IPS-18a (cell line): Measurements from ENCODE around the gene KCNJ6.

Experiments used
- H3K27ac ChIP-seq: one replicate; pipeline ENCODE4 v1.5.1; 2013; ENCODE audit warnings: low read length
- H3K27me3 ChIP-seq: one replicate; pipeline ENCODE4 v1.6.1; 2013; ENCODE audit warnings: mild to moderate bottlenecking, low read length; ENCODE audit not compliant: control insufficient read depth, insufficient read depth
- H3K36me3 ChIP-seq: one replicate; pipeline ENCODE4 v1.6.1; 2013; ENCODE audit warnings: low read depth, low read length; ENCODE audit not compliant: control insufficient read depth
- H3K4me1 ChIP-seq: one replicate; pipeline ENCODE4 v1.6.1; 2013; ENCODE audit warnings: low read depth, low read length; ENCODE audit not compliant: control insufficient read depth
- H3K4me3 ChIP-seq: one replicate; pipeline ENCODE4 v1.5.1; 2013; ENCODE audit warnings: low read length
- H3K9ac ChIP-seq: one replicate; pipeline ENCODE4 v1.6.1; 2013; ENCODE audit warnings: mild to moderate bottlenecking, low read length, moderate library complexity
- H3K9me3 ChIP-seq: one replicate; pipeline ENCODE4 v1.6.1; 2013; ENCODE audit warnings: low read depth, low read length; ENCODE audit not compliant: control insufficient read depth

The KCNJ6 gene

GRCh38 chr21:37862536-37862935 is 53.7 kb downstream of the KCNJ6 start:
- Histone ChIP-seq H3K9ac (no peak overlapping the region), H3K4me1 (no peaks in the 10 kb centered on the region), H3K27ac (no peak overlapping the region), H3K36me3 (no peaks in the 10 kb centered on the region), H3K4me3 (no peak overlapping the region), H3K9me3 (no peaks in the 10 kb centered on the region), H3K27me3 (no peaks in the 10 kb centered on the region)

- Histone ChIP-seq H3K4me3 (no peak overlapping the region), H3K9me3 (no peaks in the 10 kb centered on the region), H3K4me1 (no peaks in the 10 kb centered on the region), H3K36me3 (no peaks in the 10 kb centered on the region), H3K27ac (no peak overlapping the region), H3K27me3 (no peaks in the 10 kb centered on the region), H3K9ac (no peak overlapping the region)
Observed at GRCh38 chr21:37861561-37861960, 54.7 kb downstream of the KCNJ6 start.

- H3K9me3 ChIP-seq = no peaks in the 10 kb centered on the region
- no peak overlapping the region for H3K9ac ChIP-seq
- no peak overlapping the region for H3K4me3 ChIP-seq
- no peaks in the 10 kb centered on the region for H3K36me3 ChIP-seq
- no peak overlapping the region for H3K27ac ChIP-seq
- no peaks in the 10 kb centered on the region for H3K4me1 ChIP-seq
- no peaks in the 10 kb centered on the region for H3K27me3 ChIP-seq
Observed at GRCh38 chr21:37860416-37860815, 55.8 kb downstream of the KCNJ6 start.

GRCh38 chr21:37855647-37856625 is 60.3 kb downstream of the KCNJ6 start:
- Histone ChIP-seq H3K36me3 (no peaks in the 10 kb centered on the region), H3K4me3 (no peak overlapping the region), H3K27ac (no peak overlapping the region)

GRCh38 chr21:37855271-37855646 is 61.0 kb downstream of the KCNJ6 start:
- H3K4me3 ChIP-seq = no peak overlapping the region
- H3K4me1 ChIP-seq = no peaks in the 10 kb centered on the region
- no peaks in the 10 kb centered on the region for H3K36me3 ChIP-seq
- H3K9ac ChIP-seq = no peak overlapping the region
- H3K27me3 ChIP-seq = no peaks in the 10 kb centered on the region
- H3K9me3 ChIP-seq = no peaks in the 10 kb centered on the region
- H3K27ac ChIP-seq = no peak overlapping the region

More at GRCh38 chr21:37855647-37856625, 60.3 kb downstream of the KCNJ6 start:
- no peaks in the 10 kb centered on the region for H3K27me3 ChIP-seq
- no peaks in the 10 kb centered on the region for H3K9me3 ChIP-seq
- no peaks in the 10 kb centered on the region for H3K4me1 ChIP-seq
- no peak overlapping the region for H3K9ac ChIP-seq

GRCh38 chr21:37849506-37850102 is 66.7 kb downstream of the KCNJ6 start:
- H3K36me3 ChIP-seq = no peaks in the 10 kb centered on the region
- H3K9ac ChIP-seq = no peak overlapping the region
- no peak overlapping the region for H3K4me3 ChIP-seq
- no peaks in the 10 kb centered on the region for H3K4me1 ChIP-seq
- no peaks in the 10 kb centered on the region for H3K9me3 ChIP-seq
- H3K27ac ChIP-seq = no peak overlapping the region
- no peaks in the 10 kb centered on the region for H3K27me3 ChIP-seq

- Histone ChIP-seq H3K9me3 (no peaks in the 10 kb centered on the region), H3K27ac (no peak overlapping the region), H3K36me3 (no peaks in the 10 kb centered on the region), H3K4me1 (peaks cover 1% of the 10 kb centered on the region), H3K9ac (no peak overlapping the region), H3K27me3 (no peaks in the 10 kb centered on the region), H3K4me3 (no peak overlapping the region)
Observed at GRCh38 chr21:37848721-37849490, 67.4 kb downstream of the KCNJ6 start.

- Histone ChIP-seq H3K27ac (no peak overlapping the region), H3K36me3 (no peaks in the 10 kb centered on the region), H3K9me3 (no peaks in the 10 kb centered on the region), H3K9ac (no peak overlapping the region), H3K27me3 (no peaks in the 10 kb centered on the region), H3K4me1 (peaks cover 8% of the 10 kb centered on the region), H3K4me3 (no peak overlapping the region)
Observed at GRCh38 chr21:37845535-37845934, 70.7 kb downstream of the KCNJ6 start.

GRCh38 chr21:37843191-37843590 is 73.1 kb downstream of the KCNJ6 start:
- H3K4me3 ChIP-seq = no peak overlapping the region
- no peaks in the 10 kb centered on the region for H3K36me3 ChIP-seq
- H3K9ac ChIP-seq = no peak overlapping the region
- peaks cover 8% of the 10 kb centered on the region for H3K4me1 ChIP-seq
- no peaks in the 10 kb centered on the region for H3K9me3 ChIP-seq
- no peaks in the 10 kb centered on the region for H3K27me3 ChIP-seq
- H3K27ac ChIP-seq = no peak overlapping the region

- no peak overlapping the region for H3K9ac ChIP-seq
- H3K4me3 ChIP-seq = no peak overlapping the region
- H3K36me3 ChIP-seq = no peaks in the 10 kb centered on the region
- H3K27me3 ChIP-seq = no peaks in the 10 kb centered on the region
- H3K27ac ChIP-seq = no peak overlapping the region
- H3K9me3 ChIP-seq = no peaks in the 10 kb centered on the region
- H3K4me1 ChIP-seq = peaks cover 8% of the 10 kb centered on the region
Observed at GRCh38 chr21:37842163-37842919, 73.9 kb downstream of the KCNJ6 start.

- peaks cover 3% of the 10 kb centered on the region for H3K4me1 ChIP-seq
- H3K27ac ChIP-seq = no peak overlapping the region
- no peaks in the 10 kb centered on the region for H3K27me3 ChIP-seq
- H3K9me3 ChIP-seq = no peaks in the 10 kb centered on the region
- H3K36me3 ChIP-seq = no peaks in the 10 kb centered on the region
- H3K4me3 ChIP-seq = no peak overlapping the region
- H3K9ac ChIP-seq = no peak overlapping the region
Observed at GRCh38 chr21:37837381-37837780, 78.9 kb downstream of the KCNJ6 start.
